GM19395 (cell line): ENCODE results near the gene MAP2K3.
A peak's percentile ranks its signal among the peaks of the same experiment; 100 is the strongest.
"Not testable (repeated sequence)": the region's sequence is repeated elsewhere in the genome, so short reads cannot be mapped to it uniquely, and the experiment has no call there.

ENCODE experiments used
- ATAC-seq: cut with Tn5 transposase; IDR thresholded peaks from one replicate; pipeline ENCODE4 v1.9.1; 2021; ENCODE audit warnings: mild to moderate bottlenecking, moderate library complexity; ENCODE audit not compliant: unreplicated experiment

The MAP2K3 gene

DNA sequence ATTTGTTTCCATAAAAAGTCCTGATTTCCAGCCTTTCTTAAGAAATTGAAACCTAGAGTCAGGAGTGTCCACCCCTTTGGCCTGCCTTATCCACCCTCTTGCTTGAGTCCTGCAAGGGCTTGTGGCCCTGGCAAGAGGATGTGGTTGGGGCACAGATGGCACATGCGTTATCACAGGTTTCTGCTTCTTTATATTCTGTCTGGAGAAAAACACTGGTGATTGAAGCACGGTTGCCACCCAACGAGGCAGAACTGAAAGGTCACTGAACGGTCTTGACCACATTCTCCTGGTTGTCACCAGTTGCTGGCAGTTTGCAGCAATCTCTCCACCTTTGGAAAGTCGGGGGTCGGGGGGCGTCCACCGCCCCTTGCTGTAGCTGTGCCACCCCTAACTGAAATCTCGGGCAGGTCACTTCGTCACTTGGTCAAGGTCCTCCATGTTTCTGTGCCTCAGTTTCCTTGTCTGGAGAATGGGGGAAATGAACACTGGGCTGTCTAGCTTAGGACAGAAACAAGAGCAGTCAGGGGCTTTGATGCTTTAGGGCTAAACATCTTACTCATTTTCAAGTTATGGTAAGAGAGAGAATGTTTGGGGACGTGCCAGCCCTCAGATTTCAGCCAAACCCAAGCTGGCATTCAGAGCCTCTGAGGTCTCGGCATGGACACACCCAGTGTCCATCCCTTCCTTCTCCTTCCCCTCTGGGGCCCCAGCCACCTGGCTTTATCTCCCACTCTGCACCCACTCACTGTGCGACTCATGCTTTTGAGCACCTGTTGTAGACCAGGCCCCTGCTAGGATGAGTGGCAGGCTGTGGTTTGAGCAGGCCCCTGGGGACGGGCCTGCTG is 63.8 kb downstream of the MAP2K3 start:
- peak; percentile 64 for ATAC-seq

DNA sequence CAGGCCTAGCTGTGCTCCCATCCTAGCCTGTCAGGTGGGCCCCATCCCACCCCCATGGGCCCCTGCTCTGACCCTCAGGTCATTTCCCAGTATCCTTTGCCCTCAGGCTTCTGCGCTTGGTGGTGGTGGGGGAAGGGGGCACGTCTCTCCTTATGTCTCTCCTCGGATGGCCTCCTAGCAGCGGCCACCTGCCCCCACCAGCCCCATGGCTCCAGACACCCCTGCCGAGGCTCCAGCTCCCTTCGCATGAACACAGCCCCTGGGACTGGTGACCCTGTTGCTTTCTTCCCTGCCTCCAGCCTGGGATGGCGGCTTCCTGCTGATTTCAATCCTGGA is 64.4 kb downstream of the MAP2K3 start:
- ATAC-seq = peak; percentile 6

DNA sequence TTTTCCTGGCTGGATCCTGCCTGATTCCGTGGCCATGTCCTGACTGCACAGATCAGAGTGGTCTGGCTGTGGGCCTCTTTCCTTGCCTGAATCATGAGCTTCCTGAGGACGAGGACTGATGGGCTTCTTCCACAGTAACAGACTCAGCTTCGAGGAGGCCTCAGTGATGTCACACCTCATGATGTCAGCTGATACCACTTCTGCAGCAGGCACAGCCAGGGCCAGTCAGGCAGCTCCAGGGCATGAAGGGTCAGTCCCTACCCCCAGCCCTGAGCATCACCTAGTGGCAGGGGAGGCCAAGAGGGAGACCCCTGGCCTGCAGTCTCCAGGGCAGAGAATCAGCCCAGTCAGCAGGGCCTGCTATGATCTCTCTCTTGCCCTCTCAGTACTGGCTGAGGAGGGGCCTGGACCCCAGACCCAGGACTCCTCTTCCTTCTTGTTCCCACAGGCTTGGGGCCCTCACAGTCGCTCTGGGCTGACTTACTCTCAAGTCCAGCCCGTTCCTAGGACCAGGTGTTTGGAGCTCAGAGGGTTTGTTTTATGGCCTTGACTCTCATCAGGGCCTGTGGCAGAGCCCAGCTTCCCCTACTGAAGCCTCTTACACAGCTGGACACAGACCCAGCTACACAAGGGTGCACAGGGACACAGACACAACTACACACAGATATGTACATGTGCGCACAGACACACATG is 65.0 kb downstream of the MAP2K3 start:
- ATAC-seq = not testable (repeated sequence)

DNA sequence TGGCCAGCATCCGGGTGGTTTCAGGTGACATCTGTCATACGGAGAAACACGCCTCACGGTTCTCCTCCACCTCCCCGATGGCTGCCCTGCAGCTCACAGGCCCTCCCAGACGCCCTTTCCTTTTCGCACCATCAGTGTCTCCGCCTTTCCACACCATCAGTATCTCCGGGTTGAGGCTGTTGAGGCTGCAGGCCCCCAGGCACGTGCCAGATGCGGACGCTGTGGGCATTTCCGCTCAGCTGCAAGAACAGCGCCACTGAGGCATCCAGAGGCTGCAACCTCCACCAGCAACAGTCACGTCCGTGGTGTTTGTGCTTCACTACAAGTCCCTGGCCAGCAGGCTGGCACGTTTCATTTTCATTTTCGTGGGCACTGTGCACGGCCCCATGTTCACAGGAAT is 66.0 kb downstream of the MAP2K3 start:
- ATAC-seq = not testable (repeated sequence)

DNA sequence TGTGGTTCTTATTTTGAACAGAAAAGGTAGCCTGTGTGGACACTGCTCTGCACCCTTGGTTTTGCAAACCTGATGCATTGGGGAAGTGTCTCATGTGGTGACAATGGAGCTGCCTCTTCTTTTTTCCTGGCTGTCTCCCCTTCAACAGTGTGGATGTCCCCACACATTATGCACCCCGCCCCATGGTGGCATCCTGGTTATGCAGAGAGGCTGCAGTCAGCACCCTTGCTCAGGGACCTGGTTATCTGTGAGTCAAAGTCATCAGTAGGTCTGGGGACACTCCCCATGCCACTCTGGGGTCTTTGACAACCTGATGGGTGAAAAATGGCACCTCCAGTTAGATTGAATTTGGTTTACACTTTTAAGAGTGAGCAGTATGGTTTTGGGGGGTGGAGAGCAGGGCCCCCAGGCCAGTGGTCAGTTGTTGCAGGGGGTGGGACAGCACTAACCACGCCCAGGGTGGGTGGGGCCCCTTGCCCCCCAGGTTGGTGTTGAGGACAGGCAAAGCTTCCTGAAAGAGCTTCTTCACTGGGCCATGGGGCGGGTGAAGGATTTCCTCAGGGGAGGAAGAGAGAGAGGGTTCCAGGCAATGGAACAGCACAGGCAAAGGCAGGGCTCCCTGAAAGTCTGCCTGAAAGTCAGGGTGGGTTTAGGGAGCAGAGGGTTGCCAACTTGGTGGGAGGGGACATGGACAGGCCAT is 67.0 kb downstream of the MAP2K3 start:
- no peak for ATAC-seq

DNA sequence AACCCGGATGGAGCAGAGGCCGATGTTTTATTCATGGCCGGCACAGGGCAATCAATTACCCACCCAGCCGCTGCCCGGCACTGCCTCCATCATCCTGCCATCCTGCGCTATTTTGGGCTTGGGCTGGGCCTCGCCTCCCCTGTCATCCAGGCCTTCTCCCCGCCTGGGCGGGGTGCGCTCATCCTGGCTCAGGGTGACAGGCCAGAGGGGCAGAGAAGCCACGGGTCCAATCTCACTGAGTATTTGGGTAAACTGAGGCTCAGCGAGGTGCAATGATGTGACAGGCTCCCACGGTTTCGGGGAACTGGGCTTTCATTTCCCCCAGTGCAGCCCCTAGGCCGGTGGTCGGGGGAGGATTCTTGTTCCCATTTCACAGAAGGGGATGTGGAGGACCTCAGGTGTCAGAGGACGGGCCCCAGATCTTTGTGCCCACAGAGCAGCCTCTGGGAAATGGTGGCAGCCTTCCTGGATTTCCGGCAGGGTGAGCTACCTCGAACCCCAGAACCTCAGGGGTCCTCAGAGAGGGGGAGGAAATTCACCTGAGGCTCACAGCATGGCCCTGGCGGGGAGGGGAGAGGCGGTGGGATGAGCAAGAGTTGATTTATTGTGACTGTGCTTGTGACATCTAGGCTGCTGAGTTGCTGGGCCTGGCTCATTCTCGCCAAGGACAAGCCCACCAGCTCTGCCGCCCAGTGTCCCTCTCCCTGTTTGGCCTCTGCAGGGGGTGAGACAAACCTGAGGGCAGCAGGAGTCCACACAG is 67.9 kb downstream of the MAP2K3 start:
- no peak for ATAC-seq

DNA sequence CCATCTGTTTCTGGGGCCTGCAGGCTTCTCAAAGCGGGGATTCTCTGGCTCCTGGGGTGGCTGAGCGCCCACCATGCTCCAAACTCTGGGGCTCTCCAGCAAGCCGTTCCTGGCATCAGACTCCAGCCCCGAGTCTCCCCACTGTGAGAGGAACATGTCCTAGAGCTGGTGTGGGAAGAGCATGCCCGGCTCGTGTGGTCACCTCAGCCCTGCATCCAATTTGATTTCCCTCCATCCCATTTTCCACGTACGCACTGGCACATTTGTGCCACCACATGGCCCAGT is 68.4 kb downstream of the MAP2K3 start:
- no peak for ATAC-seq

DNA sequence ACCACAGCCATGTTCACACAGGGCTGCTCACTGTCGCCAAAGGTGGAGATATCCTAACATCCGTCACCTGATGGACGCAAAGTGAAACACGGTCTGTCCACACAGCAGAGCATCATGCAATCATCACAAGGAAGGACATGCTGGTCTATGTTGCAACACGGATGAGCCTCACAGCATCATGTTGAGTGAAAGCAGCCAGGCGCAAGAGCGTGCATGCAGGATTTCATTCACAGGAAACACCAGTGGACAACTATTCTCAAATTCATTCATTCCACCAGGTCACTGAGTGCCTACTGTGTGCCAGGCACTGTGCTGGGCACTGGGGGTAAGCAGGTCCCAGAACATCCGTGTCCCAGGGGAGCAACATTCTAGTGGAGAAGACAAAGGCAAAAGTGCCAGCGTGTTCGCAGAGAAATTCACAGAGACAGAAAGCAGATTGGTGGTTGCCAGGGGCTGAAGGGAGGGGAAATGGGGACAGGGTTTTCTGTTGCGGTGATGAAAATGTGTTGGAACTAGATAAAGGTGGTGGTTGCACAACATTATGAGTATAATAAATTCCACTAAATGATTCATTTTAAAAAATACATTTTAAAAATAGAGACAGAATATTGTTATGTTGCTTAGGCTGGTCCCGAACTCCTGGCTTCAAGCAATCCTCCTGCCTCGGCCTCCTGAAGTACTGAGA is 69.0 kb downstream of the MAP2K3 start:
- no peak for ATAC-seq

DNA sequence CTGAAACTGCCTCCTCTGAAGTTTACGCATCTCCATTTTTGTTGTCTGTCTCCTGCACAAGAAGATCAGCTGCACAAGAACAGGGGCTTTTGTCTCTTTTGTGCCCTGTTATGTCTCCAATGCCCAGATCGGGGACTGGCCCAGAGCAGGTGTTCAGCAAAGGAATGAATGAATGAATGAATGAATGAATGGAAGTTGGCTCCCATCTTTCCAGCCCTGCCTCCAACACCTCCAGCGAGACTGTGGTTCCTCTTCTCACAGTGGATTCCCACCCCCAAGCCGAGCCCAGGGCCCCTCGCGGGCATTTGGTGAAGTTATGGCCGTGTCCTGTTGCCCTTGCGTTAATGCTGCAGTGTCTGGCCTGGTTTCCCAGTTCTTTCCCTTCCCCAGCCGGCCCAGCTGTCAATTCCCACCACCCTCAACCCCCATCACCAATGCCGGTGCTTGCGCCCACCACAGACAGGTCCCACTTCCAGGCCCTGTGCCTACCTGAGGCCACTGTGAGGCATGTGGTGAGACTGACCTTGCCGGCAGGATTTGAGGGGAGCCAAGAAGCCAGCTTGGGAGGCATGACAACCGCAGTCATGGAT is 70.4 kb downstream of the MAP2K3 start:
- ATAC-seq = no peak

DNA sequence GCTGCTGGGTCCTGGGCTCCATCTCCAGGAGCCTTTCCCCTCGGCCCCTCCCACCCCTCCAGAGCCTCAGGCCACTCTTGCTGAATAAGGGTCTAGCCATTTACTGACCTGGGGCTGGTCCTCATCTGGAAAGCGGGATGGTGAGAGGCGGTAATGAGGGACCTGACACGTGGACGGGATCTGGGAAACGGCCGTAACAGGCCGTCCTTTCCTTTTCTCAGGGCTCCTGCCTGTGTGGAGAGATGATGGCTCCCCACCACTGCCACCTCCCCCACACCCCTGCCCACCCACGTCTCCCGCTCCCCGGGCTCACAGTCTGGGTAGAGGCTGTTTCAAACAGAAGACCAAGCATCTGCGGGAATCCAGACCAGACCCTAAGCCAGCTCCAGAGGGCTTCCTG is 71.1 kb downstream of the MAP2K3 start:
- no peak for ATAC-seq

DNA sequence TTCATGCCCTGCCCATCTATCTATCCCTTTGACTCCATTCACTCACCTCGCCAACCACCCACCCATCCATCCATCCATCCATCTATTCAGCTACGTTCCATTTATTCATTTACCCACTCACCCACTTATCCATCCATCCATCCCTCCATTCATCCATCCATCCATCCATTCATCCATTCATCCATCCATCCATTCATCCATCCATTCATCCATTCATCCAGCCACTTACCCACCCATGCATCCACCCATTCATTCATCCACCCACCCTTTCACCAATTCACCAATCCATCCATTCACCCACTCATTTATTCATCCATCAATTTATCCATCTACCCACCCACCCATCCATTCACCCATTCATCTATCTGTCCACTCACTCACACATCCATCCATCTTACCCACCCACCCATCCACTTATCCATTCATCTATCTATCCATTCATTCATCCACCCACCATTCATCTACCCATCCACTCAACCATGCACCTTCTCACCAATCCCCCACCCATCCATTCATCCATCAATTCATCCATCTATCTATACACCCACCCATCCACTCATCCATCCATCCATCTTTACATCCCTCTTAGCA is 72.1 kb downstream of the MAP2K3 start:
- ATAC-seq = no peak

DNA sequence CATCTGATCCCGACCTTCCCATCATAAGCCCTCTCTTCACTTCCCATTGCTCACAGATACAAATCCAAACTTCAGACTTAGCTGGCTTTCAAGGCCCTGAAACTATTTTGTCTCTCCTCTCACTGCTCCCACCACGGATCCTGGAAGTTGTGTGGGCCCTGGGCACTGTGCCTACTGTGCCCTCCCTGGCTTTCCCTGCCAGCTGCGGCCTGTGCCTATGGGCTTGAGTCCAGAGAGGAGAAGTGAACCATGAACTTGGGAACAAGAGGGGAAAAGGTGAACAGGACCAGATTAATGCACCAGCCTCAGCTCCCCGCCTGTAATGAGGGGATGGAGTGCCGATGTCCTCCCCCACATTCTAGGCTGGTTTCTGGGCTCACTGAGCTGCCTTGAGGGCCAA is 72.8 kb downstream of the MAP2K3 start:
- ATAC-seq = no peak

DNA sequence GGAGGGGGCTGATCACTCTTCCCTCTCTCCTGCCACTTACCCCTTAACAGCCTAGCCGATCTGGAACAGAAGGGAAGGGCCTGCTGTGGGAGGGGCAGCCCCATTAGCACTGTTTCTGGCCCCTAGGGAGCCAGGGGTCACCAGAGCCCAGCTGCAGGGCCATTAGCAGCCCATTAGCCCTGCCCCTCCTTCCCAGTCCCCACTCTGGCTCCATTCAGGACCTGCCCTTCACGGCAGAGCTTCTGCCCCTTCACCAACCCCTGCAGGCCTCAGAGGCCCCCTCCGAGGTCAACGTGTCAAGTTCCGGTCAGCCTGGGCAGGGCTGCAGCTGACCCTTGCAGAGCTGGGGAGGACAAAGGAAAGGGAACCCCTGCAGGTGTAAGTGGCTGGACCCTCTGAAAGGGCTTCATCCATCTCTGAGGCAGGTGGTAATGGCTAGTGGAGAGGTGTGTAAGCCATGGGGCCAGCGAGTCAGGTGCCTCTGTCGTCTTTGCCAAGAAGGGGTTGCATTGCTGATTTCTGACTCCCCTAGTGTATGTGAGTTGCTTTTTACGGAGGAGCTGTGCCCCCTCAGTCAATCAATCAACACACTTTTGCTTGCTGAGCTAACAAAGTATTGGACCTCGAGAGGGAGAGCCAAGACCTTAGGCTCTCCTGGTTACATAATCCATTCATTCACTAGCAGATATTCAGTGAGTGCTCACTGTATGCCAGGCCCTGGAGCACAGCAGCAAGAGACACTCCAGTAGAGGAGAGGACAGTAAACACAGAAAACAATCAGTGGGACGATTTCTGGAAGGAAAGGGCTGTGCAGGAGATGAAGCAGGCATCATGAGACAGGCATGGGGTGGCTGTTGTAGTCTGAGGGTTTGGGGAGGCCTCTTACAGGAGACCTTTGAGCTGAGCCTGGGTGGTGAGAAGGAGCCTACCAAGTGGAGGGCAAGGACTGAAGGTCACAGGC is 73.5 kb downstream of the MAP2K3 start:
- no peak for ATAC-seq

DNA sequence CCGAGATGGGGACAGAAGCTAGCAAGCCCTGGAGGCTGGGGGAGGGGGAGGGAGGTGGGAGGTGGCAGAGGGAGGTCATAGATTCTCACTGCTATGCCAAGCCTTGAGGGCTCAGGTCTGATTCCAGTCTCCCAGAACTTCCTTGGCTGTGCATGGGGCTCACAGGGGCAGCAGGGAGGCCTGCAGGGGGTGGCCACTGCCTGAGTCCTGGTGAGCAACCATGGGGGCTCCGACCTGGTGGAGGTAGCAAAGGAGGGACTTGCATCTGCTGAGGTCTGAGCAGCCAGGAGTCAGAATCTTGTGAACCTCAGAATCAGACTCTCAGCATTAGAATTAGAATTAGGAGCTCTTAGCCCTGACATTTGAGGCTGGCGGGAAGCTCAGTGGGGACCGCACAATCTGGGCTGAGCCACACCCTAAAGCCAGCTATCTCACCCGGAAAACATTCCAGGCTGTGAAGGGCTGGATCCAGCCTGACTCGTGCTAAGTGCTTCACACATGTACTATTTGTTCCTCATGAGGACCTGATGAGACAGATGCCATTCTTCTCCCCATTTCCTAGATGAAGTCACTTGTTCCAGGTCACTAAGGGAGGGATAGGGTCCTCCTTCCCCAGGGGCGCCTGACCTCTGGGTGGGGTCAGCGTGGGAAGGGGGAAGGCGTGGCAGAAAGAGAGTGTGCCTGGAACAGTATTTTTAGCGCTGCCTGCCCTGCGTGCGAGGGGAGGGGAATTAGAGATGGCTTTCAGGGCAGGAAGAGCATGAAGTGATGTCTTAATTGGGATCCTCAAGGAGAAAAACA is 74.4 kb downstream of the MAP2K3 start:
- no peak for ATAC-seq

DNA sequence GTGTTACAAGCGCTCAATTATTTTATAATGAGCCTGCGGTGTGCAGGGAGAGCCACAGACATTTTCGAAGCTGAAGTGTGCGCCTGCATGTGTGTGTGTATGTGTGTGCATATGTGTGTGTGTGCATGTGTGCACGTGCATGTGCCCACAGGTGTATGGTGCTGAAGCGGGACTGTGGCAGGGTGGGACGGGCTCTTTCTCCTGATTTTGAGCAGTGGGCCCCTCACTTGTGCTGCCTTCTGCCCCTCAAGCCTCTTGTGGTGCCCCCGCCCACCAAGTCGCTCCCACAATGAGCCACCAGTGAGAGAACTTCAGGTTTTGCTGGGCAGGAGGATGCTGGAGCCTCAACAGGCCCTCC is 75.0 kb downstream of the MAP2K3 start:
- ATAC-seq = no peak

DNA sequence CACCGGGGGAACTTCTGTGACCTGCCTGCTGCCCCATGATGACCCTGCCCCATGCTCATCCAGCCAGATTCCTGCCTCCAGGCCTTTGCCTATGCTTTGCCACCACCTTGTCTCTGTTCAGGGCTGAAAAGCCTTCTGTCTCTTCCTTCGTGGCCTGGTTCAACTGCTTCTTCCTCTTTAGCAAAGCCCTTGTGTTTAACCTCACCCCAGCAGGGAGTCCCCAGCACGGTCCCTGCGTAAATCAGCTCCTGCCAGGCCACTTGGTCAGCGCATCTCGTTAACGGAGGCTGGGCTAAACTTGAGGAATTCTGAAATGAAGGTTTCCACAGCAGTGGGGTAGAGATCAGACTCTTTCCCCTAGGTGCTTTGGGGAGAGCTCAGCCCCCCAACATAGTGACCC is 75.5 kb downstream of the MAP2K3 start:
- no peak for ATAC-seq

DNA sequence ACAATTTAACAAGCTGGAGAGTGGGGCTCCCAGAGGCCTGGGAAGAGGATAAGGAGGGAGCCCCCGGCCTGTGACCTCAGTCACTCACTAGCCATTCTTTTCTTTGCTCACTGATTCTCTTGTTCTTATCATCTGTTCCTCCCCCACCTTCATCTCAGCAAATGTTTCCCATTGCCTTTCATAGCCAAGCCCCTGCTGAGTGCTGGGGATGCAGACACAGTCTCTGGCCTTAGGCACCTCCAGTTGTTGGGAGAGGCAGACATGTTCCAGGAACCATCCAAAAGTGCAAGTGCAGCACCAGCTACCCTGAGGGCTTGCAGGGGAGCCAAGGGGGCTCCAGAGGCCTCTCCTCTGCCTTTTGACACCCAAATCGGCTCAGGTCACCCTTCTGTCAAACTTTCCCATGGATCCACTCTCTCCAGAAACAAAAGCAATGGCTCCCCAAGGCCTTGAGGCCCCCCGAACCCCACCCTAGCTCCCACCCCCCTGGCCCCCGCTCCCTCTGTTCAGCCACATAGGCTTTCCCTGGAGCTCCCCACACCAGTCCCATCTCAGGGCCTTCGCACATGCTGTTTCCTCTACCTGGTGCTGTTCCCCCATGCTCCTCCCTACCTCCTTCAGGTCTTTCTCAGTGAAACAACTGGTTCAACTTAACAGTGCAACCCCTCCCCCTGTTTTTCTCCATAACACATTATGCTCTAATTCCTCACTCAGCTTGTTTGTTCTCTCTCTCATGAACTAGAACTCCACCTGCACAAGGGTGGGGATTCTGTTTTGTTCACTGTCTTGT is 76.7 kb downstream of the MAP2K3 start:
- ATAC-seq = no peak
